GM12878 (cell line): Measurements from ENCODE around the gene RPL7A. TPM values are rescaled to one million over a fixed set of nuclear protein-coding genes. Genes with fewer than 3 reads are reported as not detected.

ENCODE experiments used
- ATAC-seq: fragments of 200-7000 bp; cut with Tn5 transposase; 3 replicates; pipeline ENCODE4 v1.9.1; 2020; ENCODE audit warnings: mild to moderate bottlenecking, moderate library complexity
- BruUV-seq: library from RNA; stranded (reverse); fragments of 400-500 nt; replicated peaks from 2 replicates; lab custom pipeline; 2021; lab: Mats Ljungman, UMichigan
- CTCF ChIA-PET: fragments of 300-600 bp; sonication (Branson Sonifier 250); formaldehyde crosslinking; extraction: SDS; loops from one replicate; lab custom pipeline; 2021; ENCODE audit warnings: inconsistent platforms; lab: Yijun Ruan, JAX
- POLR2A ChIA-PET: fragments of 350-600 bp; formaldehyde crosslinking; extraction: SDS; loops from one replicate; lab custom pipeline; 2021; ENCODE audit warnings: inconsistent platforms; lab: Charles Lee
- RAD21 ChIA-PET: fragments of 300-600 bp; sonication (Branson Sonifier 250); formaldehyde crosslinking; loops from one replicate; lab custom pipeline; 2023; ENCODE audit warnings: antibody characterized with exemption; ENCODE audit not compliant: unreplicated experiment; lab: Charles Lee
- SMC1A ChIA-PET: fragments of 300-600 bp; sonication (Branson Sonifier 250); formaldehyde crosslinking; loops from one replicate; lab custom pipeline; 2023; ENCODE audit not compliant: unreplicated experiment, uncharacterized antibody; lab: Charles Lee
- DNase-seq: peaks from one replicate; pipeline ENCODE4 v3.0.0-alpha.2; 2011; ENCODE audit warnings: low read depth, low spot score
- FAIRE-seq: peaks from 3 replicates; lab custom pipeline; 2011; peaks lifted over from hg19 to GRCh38; lab: Jason Lieb, UNC
- H2AFZ ChIP-seq: 2 replicates; pipeline ENCODE4 v1.6.0; 2011; ENCODE audit warnings: low read depth, low read length, control low read depth; ENCODE audit not compliant: control insufficient read depth
- H3K27ac ChIP-seq: 2 replicates; pipeline ENCODE4 v1.5.1; 2011; ENCODE audit warnings: control low read depth; ENCODE audit not compliant: control insufficient read depth, insufficient read depth
- H3K27me3 ChIP-seq, 2 experiments: replicated peaks in 1 of 2; 2 replicates each; pipeline versions ENCODE4 v1.6.0 to v1.6.1; 2011; ENCODE audit warnings: low read length in 1 of 2; ENCODE audit not compliant: control insufficient read depth in 2 of 2, insufficient read depth in 2 of 2
- H3K36me3 ChIP-seq, 2 experiments: 2 replicates each; pipeline ENCODE4 v1.5.1; 2011; ENCODE audit warnings: low read length in 1 of 2; ENCODE audit not compliant: control insufficient read depth in 2 of 2, insufficient read depth in 2 of 2
- H3K4me1 ChIP-seq: 2 replicates; pipeline ENCODE4 v1.6.1; 2011; ENCODE audit warnings: mild to moderate bottlenecking, low read length, moderate library complexity, mixed read lengths; ENCODE audit not compliant: control insufficient read depth, insufficient read depth
- H3K4me2 ChIP-seq: 2 replicates; pipeline ENCODE4 v1.6.0; 2011; ENCODE audit warnings: control low read depth; ENCODE audit not compliant: control insufficient read depth, insufficient read depth
- H3K4me3 ChIP-seq: fragments of 200-600 bp; sonication (generic); 2 replicates; pipeline ENCODE4 v1.5.1; 2016
- H3K79me2 ChIP-seq: 2 replicates; pipeline ENCODE4 v1.6.0; 2011; ENCODE audit warnings: low read length; ENCODE audit not compliant: control insufficient read depth, insufficient read depth
- H3K9ac ChIP-seq: 2 replicates; pipeline ENCODE4 v1.8.0; 2011; ENCODE audit warnings: low read length, control low read depth, mixed read lengths; ENCODE audit not compliant: control insufficient read depth, insufficient read depth
- H3K9me3 ChIP-seq: replicated peaks from 3 replicates; pipeline ENCODE4 v1.5.1; 2011; ENCODE audit warnings: mild to moderate bottlenecking, low read length; ENCODE audit not compliant: control insufficient read depth, insufficient read depth
- H4K20me1 ChIP-seq: 2 replicates; pipeline ENCODE4 v1.6.0; 2011; ENCODE audit not compliant: control insufficient read depth, insufficient read depth
- STAT3 ChIP-seq: IDR thresholded peaks from 2 replicates; pipeline ENCODE4 v1.6.1; 2011; ENCODE audit warnings: low read depth, low read length, improper control_type of control experiment
- TARDBP ChIP-seq: IDR thresholded peaks from 2 replicates; pipeline ENCODE4 v1.6.1; 2016; ENCODE audit warnings: borderline replicate concordance
- ZNF622 ChIP-seq: fragments of 450-650 bp; IDR thresholded peaks from 2 replicates; pipeline ENCODE4 v1.6.1; 2017; ENCODE audit warnings: mild to moderate bottlenecking, inconsistent platforms
- ZSCAN29 ChIP-seq: fragments of 450-650 bp; IDR thresholded peaks from 2 replicates; pipeline ENCODE4 v1.6.1; 2017; ENCODE audit warnings: mild to moderate bottlenecking, moderate library complexity
- WGBS: methylation state at CpG from one replicate; pipeline ENCODE4 v1.1.6; 2016; ENCODE audit warnings: low lambda C conversion rate; ENCODE audit not compliant: insufficient replicate concordance, insufficient coverage; ENCODE audit errors: missing lambda C conversion rate; 5-methylcytosine and 5-hydroxymethylcytosine counted together
- in situ Hi-C: fragments of 300-500 bp; cut with MboI; formaldehyde crosslinking; loops from 9 replicates; pipeline ENCODE4 v1.14.3; 2018; ENCODE audit warnings: mixed read lengths
- intact Hi-C: fragments of 100-400 bp; cut with micrococcal nuclease; formaldehyde crosslinking; loops from one replicate; pipeline ENCODE4 v1.14.2; 2022; ENCODE audit not compliant: unreplicated experiment
- polyA plus RNA-seq, 11 experiments: library from polyadenylated mRNA; depleted of rRNA in 4 of 11; unstranded in 6 of 11; stranded (reverse) in 5 of 11; fragments of >200 nt; fragmentation: Nextera tagmentation in 4 of 11; fragmentation: Illumina TruSeq in 1 of 11; extraction: Ambion mirVana in 4 of 11; extraction: Trizol in 1 of 11; gene quantifications; 1 replicate in 1 of 11; 2 replicates in 10 of 11; pipeline versions ENCODE4 v1.2.1 to v1.2.3, GENCODE V29; 2011 to 2016; ENCODE audit warnings: inconsistent platforms in 2 of 11, missing spikeins in 2 of 11, low read depth in 1 of 11
- total RNA-seq, 4 experiments: library from RNA; depleted of rRNA in 3 of 4; stranded (reverse); fragments of >200 nt in 3 of 4; fragmentation: Illumina TruSeq in 1 of 4; extraction: Trizol in 1 of 4; gene quantifications; 2 replicates each; pipeline versions ENCODE4 v1.2.1 to v1.2.3, GENCODE V29; 2013 to 2021
- TF ChIP-seq, protein P1 (sequence below): fragments of 150-350 bp; IDR thresholded peaks from 2 replicates; pipeline ENCODE4 v1.6.1; 2016; ENCODE audit warnings: low read depth, low read length

The RPL7A gene
- total and polyA plus RNA-seq, 10 of the 15 experiments (the other 5 are each of a cell fraction or from before 2014, with no cell fraction given) = 917 to 5,193 (median 3,326) TPM

DNA sequence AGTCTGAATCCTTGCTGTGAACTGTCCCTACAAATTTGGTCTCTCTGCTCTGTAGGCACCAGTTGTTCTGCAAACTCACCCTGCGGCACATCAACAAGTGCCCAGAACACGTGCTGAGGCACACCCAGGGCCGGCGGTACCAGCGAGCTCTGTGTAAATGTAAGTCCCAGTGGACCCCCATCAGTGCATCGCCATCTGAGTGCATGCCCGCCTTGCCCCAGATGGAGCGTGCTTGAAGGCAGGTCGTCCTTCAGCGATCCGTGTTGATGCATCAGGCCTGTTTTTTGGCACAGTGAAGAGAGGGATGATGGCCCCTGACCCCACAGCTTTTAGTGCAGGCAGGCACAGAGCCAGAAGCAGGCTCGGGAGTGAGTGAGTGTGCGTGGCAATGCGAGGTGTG lies 9.6 kb downstream of the RPL7A start:
- DNase-seq = no peak
- ATAC-seq = no peak
- no peak overlapping the region for H3K27ac ChIP-seq
- in situ Hi-C loops (no loop called here), intact Hi-C loops (no loop called here)
- ChIA-PET SMC1A (interaction anchor here (1.1 to 1.5 kb wide), 3 partner anchors 15 to 171 kb away, joined by 3 to 5 read pairs (median 3); no protein-coding TSS in a partner anchor), CTCF (interaction anchor here (0.9 to 3.1 kb wide), 3 partner anchors 12 to 27 kb away, joined by 3 to 16 read pairs (median 4); no protein-coding TSS in a partner anchor), RAD21 (no interaction called here), POLR2A (interaction anchor here (1.0 to 1.7 kb wide), 6 partner anchors 10 to 327 kb away, joined by 3 to 7 read pairs (median 4); partner anchors contain the start of genes MED22 and RPL7A)
- WGBS = 87% methylated on average over 14 of the region's 14 CpGs
- H3K27me3 ChIP-seq = no peaks in the 10 kb centered on the region
- H3K9ac ChIP-seq = no peak overlapping the region
- H3K4me1 ChIP-seq = no peaks in the 10 kb centered on the region; the same call in none of the 2 replicates
- H2AFZ ChIP-seq = no peak overlapping the region
- H3K36me3 ChIP-seq = peaks cover 17 to 30% of the 10 kb centered on the region in 2 experiments; a peak in 3 of 4 replicates
- no peak for FAIRE-seq
- no peaks in the 10 kb centered on the region for H4K20me1 ChIP-seq
- no TSS peak for BruUV-seq
- H3K9me3 ChIP-seq = no peaks in the 10 kb centered on the region
- peaks cover 21% of the 10 kb centered on the region for H3K79me2 ChIP-seq
- H3K4me3 ChIP-seq = peak overlapping the region; percentile 91
- no peak for TF ChIP-seq TARDBP
- no peak for TF ChIP-seq ZNF622
- no peak for TF ChIP-seq ZSCAN29
- TF ChIP-seq, protein P1, sequence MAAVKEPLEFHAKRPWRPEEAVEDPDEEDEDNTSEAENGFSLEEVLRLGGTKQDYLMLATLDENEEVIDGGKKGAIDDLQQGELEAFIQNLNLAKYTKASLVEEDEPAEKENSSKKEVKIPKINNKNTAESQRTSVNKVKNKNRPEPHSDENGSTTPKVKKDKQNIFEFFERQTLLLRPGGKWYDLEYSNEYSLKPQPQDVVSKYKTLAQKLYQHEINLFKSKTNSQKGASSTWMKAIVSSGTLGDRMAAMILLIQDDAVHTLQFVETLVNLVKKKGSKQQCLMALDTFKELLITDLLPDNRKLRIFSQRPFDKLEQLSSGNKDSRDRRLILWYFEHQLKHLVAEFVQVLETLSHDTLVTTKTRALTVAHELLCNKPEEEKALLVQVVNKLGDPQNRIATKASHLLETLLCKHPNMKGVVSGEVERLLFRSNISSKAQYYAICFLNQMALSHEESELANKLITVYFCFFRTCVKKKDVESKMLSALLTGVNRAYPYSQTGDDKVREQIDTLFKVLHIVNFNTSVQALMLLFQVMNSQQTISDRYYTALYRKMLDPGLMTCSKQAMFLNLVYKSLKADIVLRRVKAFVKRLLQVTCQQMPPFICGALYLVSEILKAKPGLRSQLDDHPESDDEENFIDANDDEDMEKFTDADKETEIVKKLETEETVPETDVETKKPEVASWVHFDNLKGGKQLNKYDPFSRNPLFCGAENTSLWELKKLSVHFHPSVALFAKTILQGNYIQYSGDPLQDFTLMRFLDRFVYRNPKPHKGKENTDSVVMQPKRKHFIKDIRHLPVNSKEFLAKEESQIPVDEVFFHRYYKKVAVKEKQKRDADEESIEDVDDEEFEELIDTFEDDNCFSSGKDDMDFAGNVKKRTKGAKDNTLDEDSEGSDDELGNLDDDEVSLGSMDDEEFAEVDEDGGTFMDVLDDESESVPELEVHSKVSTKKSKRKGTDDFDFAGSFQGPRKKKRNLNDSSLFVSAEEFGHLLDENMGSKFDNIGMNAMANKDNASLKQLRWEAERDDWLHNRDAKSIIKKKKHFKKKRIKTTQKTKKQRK = no peak
- TF ChIP-seq STAT3 = no peak
- H3K4me2 ChIP-seq = peak overlapping the region; percentile 79
